ENCODE measurements around the gene ZDHHC12. TPM values are rescaled to one million over a fixed set of nuclear protein-coding genes. Genes with fewer than 3 reads are reported as not detected.
A peak's percentile ranks its signal among the peaks of the same experiment; 100 is the strongest.

ZDHHC12 gene
- total RNA-seq, 1 experiment from 2014 or later, result 35.2 TPM

DNA sequence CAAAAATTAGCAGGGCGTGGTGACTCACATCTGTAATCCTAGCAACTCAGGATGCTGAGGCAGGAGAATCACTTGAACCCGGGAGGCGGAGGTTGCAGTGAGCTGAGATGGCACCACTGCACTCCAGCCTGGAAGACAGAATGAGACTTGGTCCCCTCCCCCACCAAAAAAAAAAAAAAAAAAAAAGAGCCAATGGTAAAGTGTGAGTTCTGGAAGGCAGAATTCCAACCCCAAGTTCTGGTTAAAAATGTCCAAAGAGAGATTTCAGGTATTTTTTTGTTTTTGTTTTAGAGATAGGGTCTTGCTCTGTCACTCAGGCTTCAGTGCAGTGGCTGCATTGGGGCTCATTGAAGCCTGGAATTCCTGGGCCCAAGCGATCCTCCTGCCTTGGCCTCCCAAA lies 36.5 kb downstream of the ZDHHC12 start:
- DNase-seq (ENCODE audit: low spot score), result no peak
- BruUV-seq (replicated peaks), result no TSS peak
- Histone ChIP-seq H3K4me1 (ENCODE audit: insufficient read depth, low read length, poor library complexity, severe bottlenecking) (peaks cover 29% of the 10 kb centered on the region), H3K4me3 (ENCODE audit: low read depth, low read length, poor library complexity, severe bottlenecking) (no peak overlapping the region), H3K27ac (ENCODE audit: low read depth, low read length, poor library complexity, severe bottlenecking) (no peak overlapping the region), H3K9me3 (ENCODE audit: low read depth, low read length, poor library complexity, severe bottlenecking) (no peaks in the 10 kb centered on the region), H3K36me3 (ENCODE audit: insufficient read depth, low read length, poor library complexity, severe bottlenecking) (peaks cover 17% of the 10 kb centered on the region), H3K27me3 (replicated peaks; ENCODE audit: insufficient read depth, low read depth, low read length, poor library complexity) (no peaks in the 10 kb centered on the region)
- CTCF ChIA-PET, result no interaction called here
- no peak for TF ChIP-seq EZH2 (IDR thresholded peaks at IDR 0.05; ENCODE audit: borderline replicate concordance, low read depth, low read length, poor library complexity, severe bottlenecking)
- intact Hi-C loops (cut with micrococcal nuclease; ENCODE audit: unreplicated experiment), result loop anchor here (5.0 kb wide), 1 partner anchor 135 kb away; the partner anchor contains the start of gene SPTAN1
- POLR2A ChIA-PET (ENCODE audit: low non-redundant PET), result no interaction called here

GRCh38 chr9:128685636-128686489 lies 38.1 kb downstream of the ZDHHC12 start:
- H3K27ac ChIP-seq (ENCODE audit: low read depth, low read length, poor library complexity, severe bottlenecking), result peak overlapping the region; percentile 71
- no TSS peak for BruUV-seq (replicated peaks)
- H3K27me3 ChIP-seq (replicated peaks; ENCODE audit: insufficient read depth, low read depth, low read length, poor library complexity), result no peaks in the 10 kb centered on the region
- POLR2A ChIA-PET (ENCODE audit: low non-redundant PET), result no interaction called here
- H3K36me3 ChIP-seq (ENCODE audit: insufficient read depth, low read length, poor library complexity, severe bottlenecking), result peaks cover under 1% of the 10 kb centered on the region
- H3K9me3 ChIP-seq (ENCODE audit: low read depth, low read length, poor library complexity, severe bottlenecking), result no peaks in the 10 kb centered on the region
- H3K4me3 ChIP-seq (ENCODE audit: low read depth, low read length, poor library complexity, severe bottlenecking), result peak overlapping the region; percentile 55
- TF ChIP-seq CTCF (conservative IDR thresholded peaks at IDR 0.05; ENCODE audit: low read depth, low read length) (no peak), EZH2 (IDR thresholded peaks at IDR 0.05; ENCODE audit: borderline replicate concordance, low read depth, low read length, poor library complexity, severe bottlenecking) (no peak)
- CTCF ChIA-PET, result no interaction called here
- no peak for DNase-seq (ENCODE audit: low spot score)
- intact Hi-C loops (cut with micrococcal nuclease; ENCODE audit: unreplicated experiment), result loop anchor here (5.0 kb wide), 1 partner anchor 134 kb away; the partner anchor contains the start of gene SPTAN1
- peaks cover 22% of the 10 kb centered on the region for H3K4me1 ChIP-seq (ENCODE audit: insufficient read depth, low read length, poor library complexity, severe bottlenecking)

GRCh38 chr9:128684325-128685199 lies 39.4 kb downstream of the ZDHHC12 start:
- BruUV-seq (replicated peaks), result no TSS peak
- no peaks in the 10 kb centered on the region for H3K27me3 ChIP-seq (replicated peaks; ENCODE audit: insufficient read depth, low read depth, low read length, poor library complexity)
- CTCF ChIA-PET, result interaction anchor here (1.0 kb wide), 1 partner anchor 17 kb away, joined by 4 read pairs; the partner anchor contains the start of gene PKN3
- peak overlapping the region; percentile 55 for H3K4me3 ChIP-seq (ENCODE audit: low read depth, low read length, poor library complexity, severe bottlenecking)
- no peaks in the 10 kb centered on the region for H3K36me3 ChIP-seq (ENCODE audit: insufficient read depth, low read length, poor library complexity, severe bottlenecking)
- no peak for TF ChIP-seq CTCF (conservative IDR thresholded peaks at IDR 0.05; ENCODE audit: low read depth, low read length)
- no peak for TF ChIP-seq EZH2 (IDR thresholded peaks at IDR 0.05; ENCODE audit: borderline replicate concordance, low read depth, low read length, poor library complexity, severe bottlenecking)
- peaks cover 22% of the 10 kb centered on the region for H3K4me1 ChIP-seq (ENCODE audit: insufficient read depth, low read length, poor library complexity, severe bottlenecking)
- POLR2A ChIA-PET (ENCODE audit: low non-redundant PET), result interaction anchor here (0.5 kb wide), 1 partner anchor 11 kb away, joined by 9 read pairs; no protein-coding TSS in a partner anchor
- H3K9me3 ChIP-seq (ENCODE audit: low read depth, low read length, poor library complexity, severe bottlenecking), result no peaks in the 10 kb centered on the region
- peak; percentile 79 for DNase-seq (ENCODE audit: low spot score)
- peak overlapping the region; percentile 71 for H3K27ac ChIP-seq (ENCODE audit: low read depth, low read length, poor library complexity, severe bottlenecking)
- intact Hi-C loops (cut with micrococcal nuclease; ENCODE audit: unreplicated experiment), result loop anchor here (5.0 kb wide), 1 partner anchor 132 kb away; the partner anchor contains the start of gene SPTAN1

Data from A673 (cell line).